Suppressor macrophage treated with lipopolysaccharide for 1 hour (primary cell): Measurements from ENCODE around the gene THSD7A.

Experiments used
- DNase-seq, 3 donors: peaks; one replicate each; pipeline ENCODE4 v3.0.0-alpha.2; 2020 to 2022

The THSD7A gene

GRCh38 chr7:11807000-11807399 is 25.0 kb downstream of the THSD7A start:
- DNase-seq, result no peak

- DNase-seq, result no peak
These were observed 27.4 kb downstream of the THSD7A start for GRCh38 chr7:11804621-11805020.

DNA sequence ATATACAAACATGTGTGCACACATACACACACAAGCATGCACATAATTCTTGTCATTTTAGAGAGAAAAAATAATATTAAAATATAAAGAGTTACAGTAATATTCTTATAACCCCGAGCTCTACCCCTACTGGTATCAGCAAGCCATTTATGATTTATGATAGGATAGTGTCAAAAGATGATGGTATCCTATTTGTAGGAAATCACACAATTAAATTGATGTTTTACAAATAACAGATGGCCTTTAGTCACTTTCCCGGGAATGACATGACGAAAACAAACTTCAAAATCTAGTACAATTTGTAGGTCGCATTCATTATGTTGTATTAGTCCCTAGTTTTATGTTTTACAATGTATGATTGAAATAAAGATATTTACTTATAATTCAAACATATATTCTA is 36.8 kb downstream of the THSD7A start:
- DNase-seq, result no peak

GRCh38 chr7:11792166-11792565 is 39.8 kb downstream of the THSD7A start:
- DNase-seq, result no peak

GRCh38 chr7:11788568-11788967 is 43.4 kb downstream of the THSD7A start:
- no peak for DNase-seq

DNA sequence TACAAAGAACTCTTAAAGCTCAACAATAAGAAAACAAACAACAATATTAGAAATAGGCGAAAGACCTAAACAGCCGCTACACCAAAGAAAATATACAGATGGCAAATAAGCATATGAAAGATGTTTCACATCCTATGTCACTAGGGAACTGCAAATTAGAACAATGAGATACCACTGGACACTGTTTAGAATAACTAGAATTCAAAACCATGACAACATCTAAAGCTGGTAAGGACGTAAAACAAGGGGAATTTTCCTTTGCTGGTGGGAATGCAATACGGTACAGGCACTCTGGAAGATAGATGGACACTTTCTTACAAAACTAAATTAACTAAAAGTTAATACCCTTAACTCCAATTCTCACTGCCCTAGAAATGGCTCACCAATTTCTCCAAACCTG is 44.5 kb downstream of the THSD7A start:
- no peak for DNase-seq

GRCh38 chr7:11786186-11786585 is 45.8 kb downstream of the THSD7A start:
- DNase-seq, result no peak

DNA sequence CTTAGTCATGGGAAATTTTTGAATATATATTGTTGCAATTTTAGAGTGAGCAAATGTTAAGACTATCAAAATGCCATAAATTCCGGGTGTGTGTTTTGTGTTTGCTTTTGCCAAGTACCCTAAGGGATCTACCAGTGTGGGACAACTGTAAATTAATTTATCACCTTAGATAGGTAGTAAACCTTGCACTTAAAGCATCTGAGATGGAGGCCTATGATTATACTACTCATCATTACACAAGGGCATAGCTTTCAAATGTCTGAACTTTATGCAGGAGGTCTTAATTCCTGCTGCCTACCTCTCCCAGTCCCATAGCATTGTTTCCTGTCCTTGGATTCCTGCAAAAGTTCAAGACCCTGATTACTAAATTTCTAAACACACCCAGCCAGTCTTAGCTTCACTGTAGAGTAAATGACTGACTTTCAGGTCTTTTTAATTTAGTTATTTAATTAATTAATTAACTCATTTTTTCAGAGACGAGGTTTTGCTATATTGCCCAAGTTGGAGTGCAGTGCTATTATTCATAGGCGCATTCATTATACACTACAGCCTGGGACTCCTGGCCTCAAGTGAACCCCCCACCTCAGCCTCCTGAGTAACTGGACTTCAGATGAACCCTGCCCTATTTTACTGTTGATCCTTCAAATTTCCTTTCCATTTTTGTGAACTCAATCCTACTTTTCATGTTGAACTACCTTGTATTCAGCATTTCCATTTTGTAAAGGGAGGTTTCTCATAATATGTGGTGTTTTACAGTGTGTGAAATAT is 47.0 kb downstream of the THSD7A start:
- DNase-seq, result no peak

- DNase-seq, result no peak
These were observed 51.9 kb downstream of the THSD7A start for GRCh38 chr7:11779864-11780674.

GRCh38 chr7:11776039-11776438 is 56.0 kb downstream of the THSD7A start:
- DNase-seq, result no peak

GRCh38 chr7:11775401-11775800 is 56.6 kb downstream of the THSD7A start:
- DNase-seq, result no peak

- no peak for DNase-seq
These were observed 63.7 kb downstream of the THSD7A start for GRCh38 chr7:11768263-11768662.

DNA sequence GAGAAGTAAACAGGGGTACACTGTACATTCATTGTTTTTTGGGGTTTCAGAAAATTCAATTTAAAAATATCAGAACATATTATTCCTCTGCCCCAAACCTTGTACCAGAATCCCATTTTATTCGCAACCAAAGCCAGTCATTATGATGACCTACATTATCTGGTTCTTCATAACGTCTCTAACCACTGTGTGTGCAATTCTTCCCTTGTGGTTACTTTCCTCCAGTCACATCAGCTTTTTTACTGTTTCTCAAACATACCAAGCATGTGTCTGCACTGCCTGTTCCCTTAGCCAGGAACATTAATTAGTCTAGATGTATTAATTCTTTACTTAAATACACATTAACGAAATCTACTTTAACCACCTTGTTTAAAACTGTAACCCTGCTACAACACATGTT is 64.8 kb downstream of the THSD7A start:
- no peak for DNase-seq

DNA sequence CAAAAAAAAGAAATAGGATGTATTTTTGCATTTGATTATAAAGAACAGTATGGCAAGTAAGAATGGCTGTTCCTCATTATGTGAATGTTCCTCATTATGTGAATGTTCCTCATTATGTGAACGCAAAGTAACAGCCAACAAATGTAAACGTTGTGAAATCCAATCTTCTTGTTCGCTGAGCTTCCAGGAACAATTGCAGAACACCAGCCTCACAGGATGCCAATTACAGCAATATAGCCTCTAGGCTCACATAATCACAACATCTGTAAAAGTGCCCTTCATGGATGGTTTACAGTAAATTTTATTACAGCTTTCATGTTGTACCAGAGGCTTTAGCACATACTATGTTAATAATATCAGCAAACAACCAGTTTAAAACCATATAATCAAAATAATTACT is 71.6 kb downstream of the THSD7A start:
- DNase-seq, result peak; percentile 26 to 46 (median 33)

DNA sequence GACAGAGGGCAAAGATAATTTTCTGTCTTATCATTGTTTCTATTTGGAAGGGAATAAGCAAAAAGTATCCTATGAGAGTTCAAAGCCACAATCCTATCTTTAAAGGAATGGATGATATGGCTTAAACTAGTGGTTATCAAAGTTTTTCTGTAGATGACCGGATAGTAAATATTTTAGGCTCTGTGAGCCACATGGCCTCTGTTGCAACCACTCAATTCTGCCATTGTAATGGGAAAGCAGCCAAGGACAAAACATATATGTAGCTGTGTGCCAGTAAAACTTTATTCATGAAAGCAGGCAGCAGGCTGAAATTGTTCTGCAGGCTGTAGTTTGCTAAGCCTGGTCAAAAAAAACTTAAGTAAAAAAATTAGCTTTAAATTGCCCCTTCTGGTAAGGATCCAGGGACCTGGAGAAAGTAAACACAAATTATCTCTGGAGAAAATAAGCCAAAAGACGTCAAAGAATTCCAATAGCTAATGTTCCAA is 73.3 kb downstream of the THSD7A start:
- no peak for DNase-seq

GRCh38 chr7:11757153-11757552 is 74.8 kb downstream of the THSD7A start:
- no peak for DNase-seq

DNA sequence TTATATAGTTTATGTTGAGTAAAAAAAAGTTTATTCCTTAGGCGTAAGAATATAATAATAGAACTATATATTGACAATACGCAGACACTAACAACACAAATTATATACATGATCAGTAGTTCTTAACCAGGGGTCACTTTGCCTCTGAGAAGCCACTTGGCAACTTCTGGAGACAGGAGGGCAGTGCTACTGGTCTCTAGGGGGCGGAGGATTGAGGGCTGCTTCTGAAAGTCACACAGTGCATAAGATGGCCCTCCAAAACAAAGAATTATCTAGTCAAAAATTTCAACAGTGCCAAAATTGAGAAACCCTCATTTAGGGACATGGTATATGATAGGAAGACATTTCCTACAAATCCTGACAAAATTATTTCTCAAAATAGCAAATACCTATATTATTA is 77.1 kb downstream of the THSD7A start:
- no peak for DNase-seq

- no peak for DNase-seq
These were observed 77.9 kb downstream of the THSD7A start for GRCh38 chr7:11754123-11754522.

- no peak for DNase-seq
These were observed 78.6 kb downstream of the THSD7A start for GRCh38 chr7:11753433-11753832.

DNA sequence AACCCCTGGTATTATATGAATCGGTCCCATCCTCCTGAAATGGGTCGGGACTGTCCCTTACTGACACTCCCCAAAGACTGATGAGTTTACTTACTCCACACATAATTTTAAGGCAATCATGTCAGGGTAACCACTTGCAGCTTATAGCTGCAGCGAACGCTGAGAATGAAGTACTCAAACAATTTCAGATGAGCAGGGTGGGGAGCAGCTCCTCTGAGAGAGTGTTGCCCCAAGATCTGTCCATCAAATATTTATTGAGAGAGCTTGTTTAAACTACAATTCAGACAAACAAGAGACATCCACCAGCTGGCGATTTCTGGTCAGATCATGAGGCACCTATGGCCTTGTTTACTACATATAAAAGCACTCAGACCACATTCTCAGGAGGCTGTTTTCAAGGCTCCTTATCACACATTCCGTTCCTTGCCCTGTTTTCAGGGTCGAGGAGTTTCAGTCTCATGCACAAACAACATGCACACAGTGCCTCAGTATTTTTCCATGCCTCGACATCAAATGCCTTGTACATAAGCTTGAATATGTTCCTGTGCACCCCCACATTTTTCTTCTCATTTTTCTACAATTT is 80.1 kb downstream of the THSD7A start:
- DNase-seq, result no peak

DNA sequence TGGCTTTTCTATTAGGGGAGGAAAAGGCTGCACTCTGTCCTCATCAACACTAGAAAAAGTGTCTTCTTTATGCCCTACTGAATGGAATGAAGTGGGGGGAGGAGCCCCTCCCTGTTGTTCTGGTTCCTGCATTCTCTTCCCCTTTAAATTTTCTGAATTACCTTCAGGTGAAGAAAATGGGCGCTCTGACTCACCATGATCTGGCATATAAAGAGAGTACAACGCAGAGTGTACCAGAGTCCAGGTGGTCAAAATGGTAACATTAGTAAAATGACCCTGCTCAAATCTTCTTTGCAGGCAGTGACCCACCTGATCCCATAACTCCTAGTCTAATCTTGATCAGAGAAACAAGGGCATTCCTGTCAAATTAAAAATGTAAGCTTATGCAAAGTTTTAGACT is 80.7 kb downstream of the THSD7A start:
- DNase-seq, result no peak

DNA sequence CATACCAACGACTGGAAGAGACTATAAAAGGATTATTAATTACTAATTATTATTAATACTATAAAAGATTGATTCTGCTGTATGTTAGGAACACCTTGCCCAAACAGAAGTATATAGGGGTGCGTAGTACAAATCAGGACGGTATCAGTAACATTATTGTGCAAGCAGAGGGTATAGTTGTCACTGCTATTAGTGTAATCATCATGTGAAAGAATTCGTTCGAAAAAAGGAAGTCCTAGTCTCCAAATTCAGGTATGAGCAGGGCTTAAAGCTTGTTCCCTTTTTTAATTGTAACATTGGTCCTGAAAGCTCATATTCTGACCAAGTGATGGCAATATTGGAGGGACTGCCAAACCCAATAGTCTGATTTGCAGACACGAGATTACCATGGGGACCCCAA is 81.8 kb downstream of the THSD7A start:
- no peak for DNase-seq

- no peak for DNase-seq
These were observed 82.4 kb downstream of the THSD7A start for GRCh38 chr7:11749629-11750028.

GRCh38 chr7:11748884-11749283 is 83.1 kb downstream of the THSD7A start:
- no peak for DNase-seq
